HEK293 (cell line): ENCODE data around the gene LRRK1.

ENCODE experiments used
- CTCF ChIA-PET: fragments of 350-600 bp; formaldehyde crosslinking; extraction: SDS; loops from one replicate; lab custom pipeline; 2021; ENCODE audit warnings: antibody characterized with exemption; lab: Yijun Ruan, JAX
- POLR2A ChIA-PET: fragments of 300-600 bp; formaldehyde crosslinking; extraction: SDS; loops from one replicate; lab custom pipeline; 2020; ENCODE audit warnings: antibody characterized with exemption, inconsistent platforms; lab: Yijun Ruan, JAX
- H3K27ac ChIP-seq: fragments of 200-500 bp; sonication (Bioruptor generic); 2 replicates; pipeline ENCODE4 v1.5.1; 2014; ENCODE audit warnings: low read depth, low read length, control low read depth, inconsistent platforms; ENCODE audit errors: extremely low read depth
- H3K36me3 ChIP-seq, 2 experiments: fragments of 200-500 bp in 1 of 2; sonication (Bioruptor generic) in 1 of 2; 1 replicate in 1 of 2; 2 replicates in 1 of 2; pipeline ENCODE4 v1.5.1; 2014 to 2017; ENCODE audit warnings: inconsistent platforms in 2 of 2, low read length in 2 of 2; ENCODE audit not compliant: control insufficient read depth in 2 of 2, insufficient read depth in 1 of 2
- H3K4me1 ChIP-seq: fragments of 200-500 bp; sonication (Bioruptor generic); 2 replicates; pipeline ENCODE4 v1.5.1; 2014; ENCODE audit warnings: mild to moderate bottlenecking, low read length, inconsistent platforms; ENCODE audit not compliant: control insufficient read depth, insufficient read depth
- H3K4me3 ChIP-seq: 2 replicates; pipeline ENCODE4 v1.5.1; 2011; ENCODE audit warnings: low read depth, mild to moderate bottlenecking, control low read depth, low read length, moderate library complexity
- H3K9me3 ChIP-seq: fragments of 200-500 bp; sonication (Bioruptor generic); 2 replicates; pipeline ENCODE4 v1.5.1; 2014; ENCODE audit warnings: low read depth, low read length, inconsistent platforms; ENCODE audit not compliant: control insufficient read depth, insufficient read depth
- FEZF1 ChIP-seq: fragments of 450-650 bp; formaldehyde crosslinking; IDR thresholded peaks from 2 replicates; pipeline ENCODE4 v1.5.1; 2016; ENCODE audit warnings: missing biosample characterization, missing genetic modification characterization
- GLIS1 ChIP-seq: fragments of 450-650 bp; formaldehyde crosslinking; IDR thresholded peaks from 2 replicates; pipeline ENCODE4 v1.5.1; 2016; ENCODE audit warnings: missing biosample characterization, missing genetic modification characterization
- HOXD13 ChIP-seq: sonication (generic); formaldehyde crosslinking; IDR thresholded peaks from 2 replicates; pipeline ENCODE4 v1.8.0; 2022; ENCODE audit warnings: missing genetic modification reagents, borderline replicate concordance
- MZF1 ChIP-seq: fragments of 450-650 bp; formaldehyde crosslinking; IDR thresholded peaks from 2 replicates; pipeline ENCODE4 v1.5.1; 2017; ENCODE audit warnings: missing biosample characterization, missing genetic modification characterization, borderline replicate concordance
- OSR2 ChIP-seq: fragments of 450-650 bp; formaldehyde crosslinking; IDR thresholded peaks from 2 replicates; pipeline ENCODE4 v1.5.1; 2016; ENCODE audit warnings: missing biosample characterization, missing genetic modification characterization
- SP2 ChIP-seq: fragments of 450-650 bp; formaldehyde crosslinking; IDR thresholded peaks from 2 replicates; pipeline ENCODE4 v1.5.1; 2016; ENCODE audit warnings: missing biosample characterization, missing genetic modification characterization
- TRIM28 ChIP-seq: IDR thresholded peaks from 2 replicates; pipeline ENCODE4 v1.6.1; 2011; ENCODE audit warnings: low read length, control low read depth, borderline replicate concordance
- YY1 ChIP-seq: fragments of 450-650 bp; formaldehyde crosslinking; IDR thresholded peaks from 2 replicates; pipeline ENCODE4 v1.5.1; 2018; ENCODE audit warnings: missing biosample characterization, missing genetic modification characterization
- ZNF138 ChIP-seq: fragments of 450-650 bp; formaldehyde crosslinking; IDR thresholded peaks from 2 replicates; pipeline ENCODE4 v1.5.1; 2016; ENCODE audit warnings: missing biosample characterization, missing genetic modification characterization, borderline replicate concordance
- ZNF146 ChIP-seq: fragments of 450-650 bp; formaldehyde crosslinking; IDR thresholded peaks from 2 replicates; pipeline ENCODE4 v1.5.1; 2016; ENCODE audit warnings: missing biosample characterization, missing genetic modification characterization
- ZNF248 ChIP-seq: fragments of 450-650 bp; formaldehyde crosslinking; IDR thresholded peaks from 2 replicates; pipeline ENCODE4 v1.5.1; 2017; ENCODE audit warnings: missing biosample characterization, missing genetic modification characterization
- ZNF335 ChIP-seq: fragments of 450-650 bp; formaldehyde crosslinking; conservative IDR thresholded peaks from 2 replicates; pipeline ENCODE4 v1.5.1; 2016; ENCODE audit warnings: missing biosample characterization, missing genetic modification characterization
- ZNF529 ChIP-seq: fragments of 450-650 bp; formaldehyde crosslinking; IDR thresholded peaks from 2 replicates; pipeline ENCODE4 v1.5.1; 2017; ENCODE audit warnings: missing genetic modification characterization, missing biosample characterization; ENCODE audit not compliant: insufficient replicate concordance
- ZNF560 ChIP-seq: fragments of 450-650 bp; formaldehyde crosslinking; IDR thresholded peaks from 2 replicates; pipeline ENCODE4 v1.5.1; 2017; ENCODE audit warnings: missing biosample characterization, missing genetic modification characterization, borderline replicate concordance
- ZNF610 ChIP-seq: fragments of 450-650 bp; formaldehyde crosslinking; IDR thresholded peaks from 2 replicates; pipeline ENCODE4 v1.5.1; 2016; ENCODE audit warnings: missing biosample characterization, missing genetic modification characterization, borderline replicate concordance
- TF ChIP-seq, protein P1 (sequence below): fragments of 450-650 bp; formaldehyde crosslinking; IDR thresholded peaks from 2 replicates; pipeline ENCODE4 v1.5.0; 2017; ENCODE audit warnings: missing biosample characterization, missing genetic modification characterization, borderline replicate concordance
- TF ChIP-seq, protein P2 (sequence below): fragments of 450-650 bp; formaldehyde crosslinking; IDR thresholded peaks from 2 replicates; pipeline ENCODE4 v1.5.1; 2016; ENCODE audit warnings: missing biosample characterization, missing genetic modification characterization, borderline replicate concordance
- TF ChIP-seq, protein P3 (sequence below): fragments of 450-650 bp; formaldehyde crosslinking; IDR thresholded peaks from 2 replicates; pipeline ENCODE4 v1.5.1; 2017; ENCODE audit warnings: missing biosample characterization, missing genetic modification characterization
- TF ChIP-seq, protein P4 (sequence below): fragments of 450-650 bp; formaldehyde crosslinking; conservative IDR thresholded peaks from 2 replicates; pipeline ENCODE4 v1.5.1; 2016; ENCODE audit warnings: low read depth, missing biosample characterization, missing genetic modification characterization

LRRK1 gene

DNA sequence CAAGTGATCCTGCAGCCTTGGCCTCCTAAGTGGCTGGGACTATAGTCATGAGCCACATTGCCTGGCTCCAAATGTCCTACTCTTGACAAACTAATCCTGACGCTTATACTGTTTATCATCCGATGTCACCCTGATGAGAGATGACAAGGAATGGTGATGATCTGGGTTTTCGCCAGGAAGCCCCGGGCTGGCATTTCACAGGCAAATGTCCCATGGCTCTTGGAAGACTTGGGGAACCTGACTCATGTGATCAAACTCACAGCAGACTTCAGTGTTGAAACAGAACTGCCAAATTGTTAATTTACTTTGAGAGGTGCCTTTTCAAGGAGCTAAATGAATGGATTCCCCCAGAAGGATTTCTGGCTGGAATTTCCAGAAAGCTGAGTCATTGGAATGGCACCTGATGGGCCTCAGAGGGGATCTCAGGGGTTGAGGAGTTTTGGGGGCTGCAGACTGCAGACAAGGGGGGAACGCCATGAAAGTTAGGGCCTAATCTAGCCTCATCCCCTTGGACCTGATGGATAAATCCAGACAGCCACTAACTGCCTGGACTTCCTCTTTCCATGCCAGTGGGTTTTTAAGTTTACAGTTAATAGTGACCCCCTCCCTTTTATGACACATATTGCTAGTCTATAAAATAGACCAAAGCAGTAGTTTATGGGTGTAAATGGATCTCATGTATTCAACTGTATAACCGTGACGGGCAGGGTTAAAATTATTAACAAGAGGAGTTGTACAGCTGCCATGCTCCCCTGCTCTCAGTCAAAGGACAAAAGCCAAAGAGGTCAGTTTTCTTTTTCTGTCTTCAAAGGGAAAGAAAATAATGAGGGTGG, 186.1 kb downstream of the LRRK1 start (continued):
- no peak for TF ChIP-seq TRIM28
- no peak for TF ChIP-seq ZNF146
- TF ChIP-seq, protein P1, sequence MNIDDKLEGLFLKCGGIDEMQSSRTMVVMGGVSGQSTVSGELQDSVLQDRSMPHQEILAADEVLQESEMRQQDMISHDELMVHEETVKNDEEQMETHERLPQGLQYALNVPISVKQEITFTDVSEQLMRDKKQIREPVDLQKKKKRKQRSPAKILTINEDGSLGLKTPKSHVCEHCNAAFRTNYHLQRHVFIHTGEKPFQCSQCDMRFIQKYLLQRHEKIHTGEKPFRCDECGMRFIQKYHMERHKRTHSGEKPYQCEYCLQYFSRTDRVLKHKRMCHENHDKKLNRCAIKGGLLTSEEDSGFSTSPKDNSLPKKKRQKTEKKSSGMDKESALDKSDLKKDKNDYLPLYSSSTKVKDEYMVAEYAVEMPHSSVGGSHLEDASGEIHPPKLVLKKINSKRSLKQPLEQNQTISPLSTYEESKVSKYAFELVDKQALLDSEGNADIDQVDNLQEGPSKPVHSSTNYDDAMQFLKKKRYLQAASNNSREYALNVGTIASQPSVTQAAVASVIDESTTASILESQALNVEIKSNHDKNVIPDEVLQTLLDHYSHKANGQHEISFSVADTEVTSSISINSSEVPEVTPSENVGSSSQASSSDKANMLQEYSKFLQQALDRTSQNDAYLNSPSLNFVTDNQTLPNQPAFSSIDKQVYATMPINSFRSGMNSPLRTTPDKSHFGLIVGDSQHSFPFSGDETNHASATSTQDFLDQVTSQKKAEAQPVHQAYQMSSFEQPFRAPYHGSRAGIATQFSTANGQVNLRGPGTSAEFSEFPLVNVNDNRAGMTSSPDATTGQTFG (tag by site-specific recombination), result no peak
- TF ChIP-seq, protein P2, sequence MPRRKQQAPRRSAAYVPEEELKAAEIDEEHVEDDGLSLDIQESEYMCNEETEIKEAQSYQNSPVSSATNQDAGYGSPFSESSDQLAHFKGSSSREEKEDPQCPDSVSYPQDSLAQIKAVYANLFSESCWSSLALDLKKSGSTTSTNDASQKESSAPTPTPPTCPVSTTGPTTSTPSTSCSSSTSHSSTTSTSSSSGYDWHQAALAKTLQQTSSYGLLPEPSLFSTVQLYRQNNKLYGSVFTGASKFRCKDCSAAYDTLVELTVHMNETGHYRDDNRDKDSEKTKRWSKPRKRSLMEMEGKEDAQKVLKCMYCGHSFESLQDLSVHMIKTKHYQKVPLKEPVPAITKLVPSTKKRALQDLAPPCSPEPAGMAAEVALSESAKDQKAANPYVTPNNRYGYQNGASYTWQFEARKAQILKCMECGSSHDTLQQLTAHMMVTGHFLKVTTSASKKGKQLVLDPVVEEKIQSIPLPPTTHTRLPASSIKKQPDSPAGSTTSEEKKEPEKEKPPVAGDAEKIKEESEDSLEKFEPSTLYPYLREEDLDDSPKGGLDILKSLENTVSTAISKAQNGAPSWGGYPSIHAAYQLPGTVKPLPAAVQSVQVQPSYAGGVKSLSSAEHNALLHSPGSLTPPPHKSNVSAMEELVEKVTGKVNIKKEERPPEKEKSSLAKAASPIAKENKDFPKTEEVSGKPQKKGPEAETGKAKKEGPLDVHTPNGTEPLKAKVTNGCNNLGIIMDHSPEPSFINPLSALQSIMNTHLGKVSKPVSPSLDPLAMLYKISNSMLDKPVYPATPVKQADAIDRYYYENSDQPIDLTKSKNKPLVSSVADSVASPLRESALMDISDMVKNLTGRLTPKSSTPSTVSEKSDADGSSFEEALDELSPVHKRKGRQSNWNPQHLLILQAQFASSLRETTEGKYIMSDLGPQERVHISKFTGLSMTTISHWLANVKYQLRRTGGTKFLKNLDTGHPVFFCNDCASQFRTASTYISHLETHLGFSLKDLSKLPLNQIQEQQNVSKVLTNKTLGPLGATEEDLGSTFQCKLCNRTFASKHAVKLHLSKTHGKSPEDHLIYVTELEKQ (tag by site-specific recombination), result peak; percentile 54; the same call in 1 of the 2 replicates
- no peak for TF ChIP-seq ZNF529 (tag by site-specific recombination)
- TF ChIP-seq ZNF560, result no peak
- TF ChIP-seq, protein P3, sequence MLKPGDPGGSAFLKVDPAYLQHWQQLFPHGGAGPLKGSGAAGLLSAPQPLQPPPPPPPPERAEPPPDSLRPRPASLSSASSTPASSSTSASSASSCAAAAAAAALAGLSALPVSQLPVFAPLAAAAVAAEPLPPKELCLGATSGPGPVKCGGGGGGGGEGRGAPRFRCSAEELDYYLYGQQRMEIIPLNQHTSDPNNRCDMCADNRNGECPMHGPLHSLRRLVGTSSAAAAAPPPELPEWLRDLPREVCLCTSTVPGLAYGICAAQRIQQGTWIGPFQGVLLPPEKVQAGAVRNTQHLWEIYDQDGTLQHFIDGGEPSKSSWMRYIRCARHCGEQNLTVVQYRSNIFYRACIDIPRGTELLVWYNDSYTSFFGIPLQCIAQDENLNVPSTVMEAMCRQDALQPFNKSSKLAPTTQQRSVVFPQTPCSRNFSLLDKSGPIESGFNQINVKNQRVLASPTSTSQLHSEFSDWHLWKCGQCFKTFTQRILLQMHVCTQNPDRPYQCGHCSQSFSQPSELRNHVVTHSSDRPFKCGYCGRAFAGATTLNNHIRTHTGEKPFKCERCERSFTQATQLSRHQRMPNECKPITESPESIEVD (tag by site-specific recombination), result 0 out of 2 replicates have a peak, but pooled peaks have one; percentile 28
- peak; percentile 34; the same call in 1 of the 2 replicates for TF ChIP-seq OSR2 (tag by site-specific recombination)
- TF ChIP-seq FEZF1, result peak; percentile 56; the same call in 1 of the 2 replicates
- TF ChIP-seq HOXD13 (CRISPR knock-in tag), result 0 out of 2 replicates have a peak, but pooled peaks have one; percentile 65
- peak; percentile 76 for TF ChIP-seq GLIS1 (tag by site-specific recombination)
- peak; percentile 41; the same call in 1 of the 2 replicates for TF ChIP-seq YY1 (tag by site-specific recombination)
- TF ChIP-seq ZNF335 (tag by site-specific recombination), result peak; percentile 17; the same call in 1 of the 2 replicates
- peak; percentile 35; the same call in 1 of the 2 replicates for TF ChIP-seq MZF1 (tag by site-specific recombination)

DNA sequence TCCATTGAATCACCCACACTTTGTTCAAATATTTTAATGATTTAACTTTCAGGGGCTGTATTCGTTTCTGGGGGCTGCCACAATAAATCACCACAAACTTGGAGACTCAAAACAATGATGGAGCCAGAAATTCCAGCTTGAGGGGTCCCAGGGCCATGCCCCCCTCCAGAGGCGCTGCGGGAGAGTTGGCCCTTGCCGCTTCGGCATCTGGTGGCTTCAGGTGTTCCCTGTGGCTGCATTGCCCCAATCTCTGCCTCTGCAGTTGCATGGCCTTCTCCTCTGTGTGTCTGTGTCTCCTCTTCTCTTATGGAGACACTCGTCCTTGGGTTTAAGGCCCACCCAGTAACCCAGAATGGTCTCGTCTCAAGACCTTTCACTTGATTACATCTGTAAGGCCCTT, 187.9 kb downstream of the LRRK1 start:
- ChIA-PET CTCF (no interaction called here), POLR2A (no interaction called here)
- Histone ChIP-seq H3K36me3 (no peaks in the 10 kb centered on the region), H3K4me1 (no peaks in the 10 kb centered on the region), H3K27ac (no peak overlapping the region), H3K4me3 (no peak overlapping the region), H3K9me3 (no peaks in the 10 kb centered on the region)
- TF ChIP-seq ZNF138 (no peak), ZNF610 (tag by site-specific recombination) (no peak), SP2 (tag by site-specific recombination) (no peak), ZNF248 (tag by site-specific recombination) (no peak), ZNF529 (tag by site-specific recombination) (no peak)
- TF ChIP-seq, protein P4, sequence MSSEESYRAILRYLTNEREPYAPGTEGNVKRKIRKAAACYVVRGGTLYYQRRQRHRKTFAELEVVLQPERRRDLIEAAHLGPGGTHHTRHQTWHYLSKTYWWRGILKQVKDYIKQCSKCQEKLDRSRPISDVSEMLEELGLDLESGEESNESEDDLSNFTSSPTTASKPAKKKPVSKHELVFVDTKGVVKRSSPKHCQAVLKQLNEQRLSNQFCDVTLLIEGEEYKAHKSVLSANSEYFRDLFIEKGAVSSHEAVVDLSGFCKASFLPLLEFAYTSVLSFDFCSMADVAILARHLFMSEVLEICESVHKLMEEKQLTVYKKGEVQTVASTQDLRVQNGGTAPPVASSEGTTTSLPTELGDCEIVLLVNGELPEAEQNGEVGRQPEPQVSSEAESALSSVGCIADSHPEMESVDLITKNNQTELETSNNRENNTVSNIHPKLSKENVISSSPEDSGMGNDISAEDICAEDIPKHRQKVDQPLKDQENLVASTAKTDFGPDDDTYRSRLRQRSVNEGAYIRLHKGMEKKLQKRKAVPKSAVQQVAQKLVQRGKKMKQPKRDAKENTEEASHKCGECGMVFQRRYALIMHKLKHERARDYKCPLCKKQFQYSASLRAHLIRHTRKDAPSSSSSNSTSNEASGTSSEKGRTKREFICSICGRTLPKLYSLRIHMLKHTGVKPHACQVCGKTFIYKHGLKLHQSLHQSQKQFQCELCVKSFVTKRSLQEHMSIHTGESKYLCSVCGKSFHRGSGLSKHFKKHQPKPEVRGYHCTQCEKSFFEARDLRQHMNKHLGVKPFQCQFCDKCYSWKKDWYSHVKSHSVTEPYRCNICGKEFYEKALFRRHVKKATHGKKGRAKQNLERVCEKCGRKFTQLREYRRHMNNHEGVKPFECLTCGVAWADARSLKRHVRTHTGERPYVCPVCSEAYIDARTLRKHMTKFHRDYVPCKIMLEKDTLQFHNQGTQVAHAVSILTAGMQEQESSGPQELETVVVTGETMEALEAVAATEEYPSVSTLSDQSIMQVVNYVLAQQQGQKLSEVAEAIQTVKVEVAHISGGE, result no peak
